PC-9 (cell line): ENCODE results near the gene B3GALT6. TPM values are rescaled to one million over a fixed set of nuclear protein-coding genes. Genes with fewer than 3 reads are reported as not detected.
"Not testable (repeated sequence)": the region's sequence is repeated elsewhere in the genome, so short reads cannot be mapped to it uniquely, and the experiment has no call there.

Experiments used
- BruUV-seq: library from RNA; stranded (reverse); fragments of 400-500 nt; replicated peaks from 2 replicates; lab custom pipeline; 2021; lab: Mats Ljungman, UMichigan
- CTCF ChIA-PET: fragments of 300-600 bp; sonication (Branson Sonifier 250); formaldehyde crosslinking; loops from one replicate; lab custom pipeline; 2022; ENCODE audit warnings: antibody characterized with exemption; lab: Charles Lee
- POLR2A ChIA-PET: fragments of 300-600 bp; sonication (Branson Sonifier 250); formaldehyde crosslinking; loops from one replicate; lab custom pipeline; 2022; ENCODE audit warnings: antibody characterized with exemption; ENCODE audit not compliant: unreplicated experiment; lab: Charles Lee
- DNase-seq, 2 experiments: peaks; one replicate each; pipeline versions ENCODE4 v3.0.0 to v3.0.0-alpha.2; 2015 to 2022; ENCODE audit warnings: mixed read lengths in 1 of 2
- H2AFZ ChIP-seq: fragments of 200-600 bp; sonication (generic); 2 replicates; pipeline ENCODE4 v1.8.1; 2017; ENCODE audit warnings: antibody characterized with exemption
- H3F3A ChIP-seq: fragments of 200-600 bp; sonication (generic); 2 replicates; pipeline ENCODE4 v1.8.1; 2017; ENCODE audit warnings: antibody characterized with exemption, mild to moderate bottlenecking, low read depth; ENCODE audit not compliant: insufficient read depth
- H3K27ac ChIP-seq: fragments of 200-600 bp; sonication (generic); 2 replicates; pipeline ENCODE4 v1.6.1; 2016; ENCODE audit warnings: mixed run types
- H3K27me3 ChIP-seq: fragments of 200-600 bp; sonication (generic); 2 replicates; pipeline ENCODE4 v1.6.1; 2016; ENCODE audit warnings: low read depth, mixed run types; ENCODE audit not compliant: insufficient read depth
- H3K36me3 ChIP-seq: fragments of 200-600 bp; sonication (generic); 2 replicates; pipeline ENCODE4 v1.6.1; 2016; ENCODE audit warnings: low read depth, mixed run types
- H3K4me1 ChIP-seq: fragments of 200-600 bp; sonication (generic); replicated peaks from 2 replicates; pipeline ENCODE4 v1.6.1; 2016; ENCODE audit warnings: mixed run types; ENCODE audit not compliant: insufficient read depth
- H3K4me2 ChIP-seq: fragments of 200-600 bp; sonication (generic); 2 replicates; pipeline ENCODE4 v1.6.1; 2017; ENCODE audit warnings: mixed run types
- H3K4me3 ChIP-seq: fragments of 200-600 bp; sonication (generic); 2 replicates; pipeline ENCODE4 v1.6.1; 2016; ENCODE audit warnings: mixed run types
- H3K79me2 ChIP-seq: fragments of 200-600 bp; sonication (generic); 2 replicates; pipeline ENCODE4 v1.6.1; 2017; ENCODE audit warnings: low read depth, mixed run types
- H3K9me2 ChIP-seq: fragments of 200-600 bp; sonication (generic); 2 replicates; pipeline ENCODE4 v1.8.1; 2017; ENCODE audit warnings: mild to moderate bottlenecking; ENCODE audit not compliant: insufficient read depth
- H3K9me3 ChIP-seq: fragments of 200-600 bp; sonication (generic); 2 replicates; pipeline ENCODE4 v1.8.1; 2016; ENCODE audit warnings: low read depth; ENCODE audit not compliant: insufficient read depth
- H4K20me1 ChIP-seq: fragments of 200-600 bp; sonication (generic); 2 replicates; pipeline ENCODE4 v1.8.1; 2017; ENCODE audit not compliant: insufficient read depth
- EZH2 ChIP-seq: fragments of 200-600 bp; sonication (generic); IDR thresholded peaks from 2 replicates; pipeline ENCODE4 v1.8.0; 2017; ENCODE audit warnings: antibody characterized with exemption, low read depth
- intact Hi-C: fragments of 100-400 bp; cut with micrococcal nuclease; formaldehyde crosslinking; loops from one replicate; pipeline ENCODE4 v1.10.0; 2022; ENCODE audit not compliant: unreplicated experiment
- total RNA-seq: library from RNA; stranded (reverse); gene quantifications from 2 replicates; pipeline ENCODE4 v1.2.3, GENCODE V29; 2021
- TF ChIP-seq, protein P1 (sequence below): fragments of 200-600 bp; sonication (generic); conservative IDR thresholded peaks from 2 replicates; pipeline ENCODE4 v1.6.1; 2017; ENCODE audit warnings: mixed run types, antibody characterized with exemption, mild to moderate bottlenecking, moderate library complexity

Gene B3GALT6
- total RNA-seq, 1 experiment from 2014 or later, result 16.2 TPM

DNA sequence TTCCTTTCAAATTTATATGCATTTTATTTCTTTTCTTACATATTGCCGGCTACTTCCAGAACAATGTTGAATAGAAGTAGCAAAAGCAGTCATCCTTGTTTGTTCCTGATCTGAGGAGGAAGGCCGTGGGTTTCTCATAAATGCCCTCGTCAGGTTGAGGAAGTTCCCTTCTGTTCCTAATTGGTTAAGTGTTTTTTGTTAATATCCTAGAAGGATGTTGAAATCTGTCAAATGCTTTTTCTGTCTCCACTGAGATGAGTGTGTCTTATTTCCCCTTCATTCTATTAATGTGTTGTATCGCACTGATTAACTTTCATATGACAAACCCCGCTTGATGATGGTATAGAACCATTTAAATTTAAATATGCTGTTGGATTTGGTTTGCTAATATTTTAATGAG lies 42.9 kb upstream of the B3GALT6 start:
- BruUV-seq, result no TSS peak
- no peaks in the 10 kb centered on the region for H3K36me3 ChIP-seq

GRCh38 chr1:1191734-1192133 lies 40.3 kb upstream of the B3GALT6 start:
- CTCF ChIA-PET, result no interaction called here

More for the DNA sequence above, 42.9 kb upstream of the B3GALT6 start:
- intact Hi-C loops, result no loop called here
- no peaks in the 10 kb centered on the region for H3K79me2 ChIP-seq
- H3K4me1 ChIP-seq, result peaks cover 3% of the 10 kb centered on the region; the same call in 1 of the 2 replicates
- H3K9me2 ChIP-seq, result no peaks in the 10 kb centered on the region
- H2AFZ ChIP-seq, result no peak overlapping the region
- H3K27me3 ChIP-seq, result no peaks in the 10 kb centered on the region
- ChIA-PET POLR2A (no interaction called here), CTCF (no interaction called here)
- TF ChIP-seq, protein P1, sequence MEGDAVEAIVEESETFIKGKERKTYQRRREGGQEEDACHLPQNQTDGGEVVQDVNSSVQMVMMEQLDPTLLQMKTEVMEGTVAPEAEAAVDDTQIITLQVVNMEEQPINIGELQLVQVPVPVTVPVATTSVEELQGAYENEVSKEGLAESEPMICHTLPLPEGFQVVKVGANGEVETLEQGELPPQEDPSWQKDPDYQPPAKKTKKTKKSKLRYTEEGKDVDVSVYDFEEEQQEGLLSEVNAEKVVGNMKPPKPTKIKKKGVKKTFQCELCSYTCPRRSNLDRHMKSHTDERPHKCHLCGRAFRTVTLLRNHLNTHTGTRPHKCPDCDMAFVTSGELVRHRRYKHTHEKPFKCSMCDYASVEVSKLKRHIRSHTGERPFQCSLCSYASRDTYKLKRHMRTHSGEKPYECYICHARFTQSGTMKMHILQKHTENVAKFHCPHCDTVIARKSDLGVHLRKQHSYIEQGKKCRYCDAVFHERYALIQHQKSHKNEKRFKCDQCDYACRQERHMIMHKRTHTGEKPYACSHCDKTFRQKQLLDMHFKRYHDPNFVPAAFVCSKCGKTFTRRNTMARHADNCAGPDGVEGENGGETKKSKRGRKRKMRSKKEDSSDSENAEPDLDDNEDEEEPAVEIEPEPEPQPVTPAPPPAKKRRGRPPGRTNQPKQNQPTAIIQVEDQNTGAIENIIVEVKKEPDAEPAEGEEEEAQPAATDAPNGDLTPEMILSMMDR, result no peak
- TF ChIP-seq EZH2, result no peak
- no peaks in the 10 kb centered on the region for H3K9me3 ChIP-seq
- no peaks in the 10 kb centered on the region for H4K20me1 ChIP-seq
- no peak for DNase-seq
- no peak overlapping the region for H3K4me3 ChIP-seq
- H3K27ac ChIP-seq, result no peak overlapping the region
- no peak overlapping the region for H3K4me2 ChIP-seq
- peaks cover 13% of the 10 kb centered on the region; the same call in 1 of the 2 replicates for H3F3A ChIP-seq

GRCh38 chr1:1194723-1195122 lies 37.3 kb upstream of the B3GALT6 start:
- Histone ChIP-seq H2AFZ (no peak overlapping the region), H3K27ac (no peak overlapping the region), H3K36me3 (no peaks in the 10 kb centered on the region), H3K27me3 (no peaks in the 10 kb centered on the region), H4K20me1 (no peaks in the 10 kb centered on the region), H3K4me1 (no peaks in the 10 kb centered on the region), H3F3A (0 out of 2 replicates have a peak, but pooled peaks cover 6% of the 10 kb centered on the region), H3K4me2 (no peak overlapping the region), H3K9me3 (no peaks in the 10 kb centered on the region), H3K9me2 (no peaks in the 10 kb centered on the region), H3K79me2 (no peaks in the 10 kb centered on the region), H3K4me3 (no peak overlapping the region)
- no TSS peak for BruUV-seq
- no peak for DNase-seq
- intact Hi-C loops, result no loop called here
- no peak for TF ChIP-seq EZH2
- TF ChIP-seq, protein P1, result no peak
- ChIA-PET POLR2A (no interaction called here), CTCF (no interaction called here)

More at GRCh38 chr1:1191734-1192133, 40.3 kb upstream of the B3GALT6 start:
- TF ChIP-seq, protein P1, result no peak
- no peak for TF ChIP-seq EZH2
- Histone ChIP-seq H3K4me2 (no peak overlapping the region), H3F3A (0 out of 2 replicates have a peak, but pooled peaks cover 10% of the 10 kb centered on the region), H4K20me1 (no peaks in the 10 kb centered on the region), H3K9me2 (no peaks in the 10 kb centered on the region), H3K9me3 (no peaks in the 10 kb centered on the region), H3K4me3 (no peak overlapping the region), H2AFZ (no peak overlapping the region), H3K4me1 (no peaks in the 10 kb centered on the region), H3K27me3 (no peaks in the 10 kb centered on the region), H3K36me3 (no peaks in the 10 kb centered on the region), H3K27ac (no peak overlapping the region), H3K79me2 (no peaks in the 10 kb centered on the region)
- BruUV-seq, result no TSS peak
- POLR2A ChIA-PET, result no interaction called here
- DNase-seq, result no peak
- intact Hi-C loops, result no loop called here

DNA sequence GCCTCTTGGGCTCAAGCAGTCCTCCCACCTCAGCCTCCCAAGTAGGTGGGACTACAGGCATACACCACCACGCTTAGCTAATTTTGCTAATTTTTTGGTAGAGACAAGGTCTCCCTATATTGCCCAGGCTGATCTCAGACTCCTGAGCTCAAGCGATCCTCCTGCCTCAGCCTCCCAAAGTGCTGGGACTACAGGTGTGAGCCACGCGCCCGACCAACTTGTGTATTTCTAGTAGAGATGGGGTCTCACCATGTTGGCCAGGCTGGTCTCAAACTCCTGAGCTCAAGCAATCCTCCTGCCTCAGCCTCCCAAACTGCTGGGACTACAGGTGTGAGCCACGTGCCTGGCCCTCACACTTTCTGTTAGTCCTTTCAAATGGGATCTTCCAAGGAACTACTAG lies 36.3 kb upstream of the B3GALT6 start:
- CTCF ChIA-PET, H3K9me3 ChIP-seq, H3K27me3 ChIP-seq, H4K20me1 ChIP-seq, H3K36me3 ChIP-seq, intact Hi-C loops, H3K4me2 ChIP-seq, H3K79me2 ChIP-seq, H3K4me1 ChIP-seq, H2AFZ ChIP-seq, H3K9me2 ChIP-seq, H3K4me3 ChIP-seq, H3F3A ChIP-seq, H3K27ac ChIP-seq, BruUV-seq, DNase-seq: not testable (repeated sequence)
- POLR2A ChIA-PET, result interaction anchor here (0.7 kb wide), 1 partner anchor 9 kb away, joined by 4 read pairs; no protein-coding TSS in a partner anchor
